Measurements from ENCODE around the gene STK39. TPM values are rescaled to one million over a fixed set of nuclear protein-coding genes. Genes with fewer than 3 reads are reported as not detected.

Gene STK39
- total and polyA plus RNA-seq, 11 donors: 13.1 to 40.1 (median 21.5) TPM

DNA sequence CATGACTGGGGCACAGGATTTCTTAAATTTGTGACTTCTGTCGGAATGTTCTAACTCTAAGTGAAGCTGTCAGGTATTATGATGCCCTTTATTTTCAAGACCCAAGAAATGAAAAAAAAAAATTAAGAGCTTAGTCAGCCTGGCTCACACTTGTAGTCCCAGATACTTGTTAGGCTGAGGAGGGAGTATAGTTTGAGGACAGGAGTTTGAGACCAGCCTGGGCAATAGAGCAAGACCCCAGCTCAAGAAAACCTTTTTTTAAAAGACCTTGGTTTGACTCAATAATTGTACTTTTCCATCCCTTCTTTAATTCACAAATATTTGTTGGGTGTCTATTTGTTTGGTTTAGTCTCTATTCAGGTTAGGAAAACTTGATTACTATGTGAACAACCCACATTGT lies 310.0 kb downstream of the STK39 start:
- Histone ChIP-seq H3K4me1 (no peaks in the 10 kb centered on the region), H3K9me3 (no peaks in the 10 kb centered on the region), H3K36me3 (no peaks in the 10 kb centered on the region), H3K4me3 (no peak overlapping the region), H3K27ac (no peak overlapping the region), H3K27me3 (peaks cover 0 to 5% (median 0%) of the 10 kb centered on the region in 9 donors)
- TF ChIP-seq POLR2A (IDR thresholded peaks at IDR 0.05): no peak
- no peak for TF ChIP-seq CTCF (IDR thresholded peaks at IDR 0.05)
- 92 to 100% (median 96%) methylated on average over 1 of the region's 1 CpG for WGBS, 4 donors
- ATAC-seq (no peak), DNase-seq (no peak)
- intact Hi-C loops (cut with DNase I): no loop called here

- Histone ChIP-seq H3K27ac (no peak overlapping the region), H3K9me3 (no peaks in the 10 kb centered on the region), H3K4me1 (no peaks in the 10 kb centered on the region), H3K4me3 (no peak overlapping the region), H3K27me3 (peaks cover 0 to 5% (median 0%) of the 10 kb centered on the region in 9 donors), H3K36me3 (no peaks in the 10 kb centered on the region)
- intact Hi-C loops (cut with DNase I): no loop called here
- ATAC-seq: no peak
- TF ChIP-seq CTCF (IDR thresholded peaks at IDR 0.05) (no peak), POLR2A (IDR thresholded peaks at IDR 0.05) (no peak)
- DNase-seq: no peak
- 83 to 85% (median 83%) methylated on average over 4 of the region's 4 CpGs for WGBS, 4 donors
These were observed 311.6 kb downstream of the STK39 start for GRCh38 chr2:167935803-167936110.

DNA sequence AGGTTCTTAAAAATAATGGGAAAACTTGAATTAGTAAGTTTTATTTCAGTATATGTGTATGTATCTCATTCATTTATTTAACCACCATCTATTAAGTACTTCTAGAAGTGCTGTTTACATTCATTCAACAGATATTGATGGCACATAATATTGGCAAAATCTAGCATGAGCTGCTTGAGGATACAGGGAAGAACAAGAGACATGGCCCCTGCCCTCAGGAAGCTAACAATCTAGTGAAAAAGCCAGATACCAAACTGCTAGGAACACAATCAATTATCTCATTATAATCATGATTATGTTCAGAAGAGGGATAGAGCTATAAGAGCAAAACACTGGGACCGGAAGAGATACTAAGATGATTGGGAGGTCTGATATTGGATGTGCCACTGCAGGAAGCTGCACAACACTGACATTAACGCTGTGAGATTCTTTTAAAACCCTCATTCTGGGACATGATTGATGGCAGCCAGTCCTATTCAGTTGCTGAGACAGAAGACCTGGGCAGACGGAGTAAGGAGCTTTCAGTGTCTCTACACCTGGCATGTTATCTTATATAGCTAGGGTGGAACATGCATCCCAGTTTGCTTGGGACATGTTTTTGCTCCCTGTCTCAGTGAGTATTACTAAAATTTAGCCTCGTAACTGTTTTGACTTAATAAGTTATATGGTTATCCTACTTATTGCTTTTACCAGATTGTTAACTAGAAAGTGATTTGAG lies 314.1 kb downstream of the STK39 start:
- Histone ChIP-seq H3K36me3 (no peaks in the 10 kb centered on the region), H3K9me3 (no peaks in the 10 kb centered on the region), H3K27ac (no peak overlapping the region), H3K27me3 (no peaks in the 10 kb centered on the region), H3K4me1 (no peaks in the 10 kb centered on the region), H3K4me3 (no peak overlapping the region)
- DNase-seq (no peak), ATAC-seq (no peak)
- TF ChIP-seq CTCF (IDR thresholded peaks at IDR 0.05) (no peak), POLR2A (IDR thresholded peaks at IDR 0.05) (no peak)
- WGBS, 4 donors: 86 to 90% (median 89%) methylated on average over 4 of the region's 4 CpGs
- intact Hi-C loops (cut with DNase I): no loop called here

GRCh38 chr2:167932123-167932693 lies 315.2 kb downstream of the STK39 start:
- H3K4me3 ChIP-seq: no peak overlapping the region
- intact Hi-C loops (cut with DNase I): no loop called here
- 74 to 84% (median 79%) methylated on average over 4 of the region's 4 CpGs for WGBS, 4 donors

More at GRCh38 chr2:167932123-167932693, 315.2 kb downstream of the STK39 start:
- DNase-seq: no peak
- Histone ChIP-seq H3K9me3 (no peaks in the 10 kb centered on the region), H3K36me3 (no peaks in the 10 kb centered on the region), H3K4me1 (no peaks in the 10 kb centered on the region), H3K27ac (no peak overlapping the region), H3K27me3 (no peaks in the 10 kb centered on the region)
- no peak for ATAC-seq
- TF ChIP-seq POLR2A (IDR thresholded peaks at IDR 0.05) (no peak), CTCF (IDR thresholded peaks at IDR 0.05) (no peak)

Measured in heart left ventricle (tissue), 16 donors.